ENCODE results near the gene SYNC. TPM values are rescaled to one million over a fixed set of nuclear protein-coding genes. Genes with fewer than 3 reads are reported as not detected.

The SYNC gene
- total and polyA plus RNA-seq, 9 of the 15 experiments (the other 6 are each of a cell fraction or from before 2014, with no cell fraction given), result 0.49 to 1.1 (median 0.87) TPM

DNA sequence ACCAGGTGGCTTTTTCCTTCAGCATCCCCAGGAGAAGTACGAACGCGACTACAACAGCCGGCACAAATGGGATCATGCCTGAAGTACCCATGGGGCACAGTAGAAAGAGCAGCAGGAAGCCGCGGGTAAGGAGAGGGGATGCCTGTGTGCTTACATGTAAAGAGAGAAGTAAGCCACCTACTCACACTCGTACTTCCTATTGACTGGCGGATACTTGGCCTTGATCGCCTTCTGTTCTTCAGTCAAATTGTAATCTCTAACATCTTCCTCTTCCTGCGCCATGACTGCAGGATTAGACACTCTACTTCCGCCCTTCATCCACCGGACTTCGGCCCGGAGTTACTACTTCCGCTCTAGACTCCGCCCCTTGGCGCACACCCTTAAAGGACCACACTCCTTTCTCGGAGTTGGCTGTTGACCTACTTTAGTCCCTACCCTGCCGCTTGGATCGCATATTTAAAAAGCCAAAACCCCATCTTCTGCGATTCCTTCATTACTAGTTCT lies 52.3 kb downstream of the SYNC start, which contains the start of gene ZBTB8OS (continued):
- TF ChIP-seq JUN (IDR thresholded peaks at IDR 0.05; ENCODE audit: borderline replicate concordance, low read depth, low read length), result 0 out of 2 replicates have a peak, but pooled peaks have one; percentile 43
- TF ChIP-seq JUN (CRISPR knock-in tag; IDR thresholded peaks at IDR 0.05; ENCODE audit: borderline replicate concordance), result no peak
- no peak for TF ChIP-seq KAT2B (IDR thresholded peaks at IDR 0.05; ENCODE audit: low read depth, low read length)
- no peak for TF ChIP-seq FIP1L1 (IDR thresholded peaks at IDR 0.05; ENCODE audit: low read depth, low read length, poor library complexity, severe bottlenecking)
- TF ChIP-seq ZEB2 (IDR thresholded peaks at IDR 0.05), result no peak; the same call in 1 of the 2 replicates
- no peak for TF ChIP-seq HMG20A (CRISPR knock-in tag; conservative IDR thresholded peaks at IDR 0.05)
- no peak for TF ChIP-seq NRF1 (conservative IDR thresholded peaks at IDR 0.05 in 1 of 2, IDR thresholded peaks at IDR 0.05 in 1 of 2)
- TF ChIP-seq MTF1 (CRISPR knock-in tag; IDR thresholded peaks at IDR 0.05; ENCODE audit: borderline replicate concordance), result no peak
- TF ChIP-seq ZNF561 (CRISPR knock-in tag; conservative IDR thresholded peaks at IDR 0.05), result no peak
- 0 out of 2 replicates have a peak, but pooled peaks have one; percentile 74 for TF ChIP-seq TCF7 (IDR thresholded peaks at IDR 0.05; ENCODE audit: borderline replicate concordance)
- TF ChIP-seq ZNF699 (CRISPR knock-in tag; IDR thresholded peaks at IDR 0.05; ENCODE audit: insufficient replicate concordance), result no peak
- peak; percentile 87 for TF ChIP-seq FOXM1 (IDR thresholded peaks at IDR 0.05; ENCODE audit: low read depth)
- TF ChIP-seq FOXM1 (CRISPR knock-in tag; IDR thresholded peaks at IDR 0.05; ENCODE audit: low read depth), result no peak
- no peak; the same call in 1 of the 2 replicates for TF ChIP-seq ESRRA (IDR thresholded peaks at IDR 0.05; ENCODE audit: borderline replicate concordance, low read depth)
- TF ChIP-seq IFI16 (CRISPR knock-in tag; IDR thresholded peaks at IDR 0.05), result no peak
- no peak for TF ChIP-seq ZBTB8A (IDR thresholded peaks at IDR 0.05; ENCODE audit: partially characterized antibody)
- no peak for TF ChIP-seq POLR3G (IDR thresholded peaks at IDR 0.05; ENCODE audit: extremely low read depth, insufficient read length, insufficient replicate concordance)
- TF ChIP-seq KLF10 (CRISPR knock-in tag; IDR thresholded peaks at IDR 0.05), result no peak
- TF ChIP-seq ZNF146 (CRISPR knock-in tag; IDR thresholded peaks at IDR 0.05; ENCODE audit: unreplicated experiment), result no peak
- TF ChIP-seq KAT8 (IDR thresholded peaks at IDR 0.05; ENCODE audit: low read depth), result no peak
- no peak for TF ChIP-seq CHD1 (IDR thresholded peaks at IDR 0.05; ENCODE audit: low read length)
- no peak for TF ChIP-seq ZNF444 (CRISPR knock-in tag; IDR thresholded peaks at IDR 0.05)
- TF ChIP-seq ZBED1 (IDR thresholded peaks at IDR 0.05), result no peak
- no peak for TF ChIP-seq ZNF274 (IDR thresholded peaks at IDR 0.05; ENCODE audit: borderline replicate concordance, low read depth, low read length)
- no peak for TF ChIP-seq ARHGAP35 (IDR thresholded peaks at IDR 0.05; ENCODE audit: partially characterized antibody)
- TF ChIP-seq, protein P1, sequence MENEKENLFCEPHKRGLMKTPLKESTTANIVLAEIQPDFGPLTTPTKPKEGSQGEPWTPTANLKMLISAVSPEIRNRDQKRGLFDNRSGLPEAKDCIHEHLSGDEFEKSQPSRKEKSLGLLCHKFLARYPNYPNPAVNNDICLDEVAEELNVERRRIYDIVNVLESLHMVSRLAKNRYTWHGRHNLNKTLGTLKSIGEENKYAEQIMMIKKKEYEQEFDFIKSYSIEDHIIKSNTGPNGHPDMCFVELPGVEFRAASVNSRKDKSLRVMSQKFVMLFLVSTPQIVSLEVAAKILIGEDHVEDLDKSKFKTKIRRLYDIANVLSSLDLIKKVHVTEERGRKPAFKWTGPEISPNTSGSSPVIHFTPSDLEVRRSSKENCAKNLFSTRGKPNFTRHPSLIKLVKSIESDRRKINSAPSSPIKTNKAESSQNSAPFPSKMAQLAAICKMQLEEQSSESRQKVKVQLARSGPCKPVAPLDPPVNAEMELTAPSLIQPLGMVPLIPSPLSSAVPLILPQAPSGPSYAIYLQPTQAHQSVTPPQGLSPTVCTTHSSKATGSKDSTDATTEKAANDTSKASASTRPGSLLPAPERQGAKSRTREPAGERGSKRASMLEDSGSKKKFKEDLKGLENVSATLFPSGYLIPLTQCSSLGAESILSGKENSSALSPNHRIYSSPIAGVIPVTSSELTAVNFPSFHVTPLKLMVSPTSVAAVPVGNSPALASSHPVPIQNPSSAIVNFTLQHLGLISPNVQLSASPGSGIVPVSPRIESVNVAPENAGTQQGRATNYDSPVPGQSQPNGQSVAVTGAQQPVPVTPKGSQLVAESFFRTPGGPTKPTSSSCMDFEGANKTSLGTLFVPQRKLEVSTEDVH (IDR thresholded peaks at IDR 0.05; ENCODE audit: low read depth, partially characterized antibody), result peak; percentile 97
- no peak for TF ChIP-seq ZNF316 (IDR thresholded peaks at IDR 0.05)
- no peak for TF ChIP-seq CBX3 (IDR thresholded peaks at IDR 0.05; ENCODE audit: borderline replicate concordance in 1 of 2, low read length in 2 of 2)
- no peak for TF ChIP-seq NCOA4 (IDR thresholded peaks at IDR 0.05; ENCODE audit: partially characterized antibody)
- TF ChIP-seq THRAP3 (IDR thresholded peaks at IDR 0.05; ENCODE audit: borderline replicate concordance), result 0 out of 2 replicates have a peak, but pooled peaks have one; percentile 35
- TF ChIP-seq SOX6 (IDR thresholded peaks at IDR 0.05), result no peak; the same call in 1 of the 2 replicates
- TF ChIP-seq ZNF75A (CRISPR knock-in tag; IDR thresholded peaks at IDR 0.05), result no peak

All from K562 (cell line).